22Rv1 (cell line): Measurements from ENCODE around the gene TBC1D22A.

ENCODE experiments used
- ZFX ChIP-seq: fragments of 450-650 bp; IDR thresholded peaks from 2 replicates; pipeline ENCODE4 v1.6.1; 2017; ENCODE audit warnings: antibody characterized with exemption, borderline replicate concordance
- TF ChIP-seq, protein P1 (sequence below): fragments of 450-650 bp; IDR thresholded peaks from 2 replicates; pipeline ENCODE4 v1.5.1; 2017; ENCODE audit warnings: mild to moderate bottlenecking

DNA sequence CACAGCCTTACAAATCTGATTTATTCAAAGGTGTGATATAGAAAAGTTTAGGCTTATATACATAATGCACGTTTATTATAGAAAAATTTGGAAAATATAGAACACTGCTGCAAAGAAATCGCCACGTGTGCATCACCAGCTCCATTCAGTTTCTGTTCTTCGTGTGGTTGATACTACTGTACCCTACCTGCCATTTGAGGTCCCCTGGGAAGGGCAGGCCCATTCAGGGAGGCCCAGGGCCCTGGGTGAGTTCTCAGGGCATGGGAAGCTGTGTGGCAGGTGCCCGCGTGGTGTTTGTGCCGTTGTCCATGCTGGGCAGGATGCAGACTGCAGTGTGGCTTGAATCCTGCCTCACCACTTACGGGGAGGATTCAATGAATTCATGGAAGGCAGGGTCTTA, 60.8 kb downstream of the TBC1D22A start:
- TF ChIP-seq, protein P1, sequence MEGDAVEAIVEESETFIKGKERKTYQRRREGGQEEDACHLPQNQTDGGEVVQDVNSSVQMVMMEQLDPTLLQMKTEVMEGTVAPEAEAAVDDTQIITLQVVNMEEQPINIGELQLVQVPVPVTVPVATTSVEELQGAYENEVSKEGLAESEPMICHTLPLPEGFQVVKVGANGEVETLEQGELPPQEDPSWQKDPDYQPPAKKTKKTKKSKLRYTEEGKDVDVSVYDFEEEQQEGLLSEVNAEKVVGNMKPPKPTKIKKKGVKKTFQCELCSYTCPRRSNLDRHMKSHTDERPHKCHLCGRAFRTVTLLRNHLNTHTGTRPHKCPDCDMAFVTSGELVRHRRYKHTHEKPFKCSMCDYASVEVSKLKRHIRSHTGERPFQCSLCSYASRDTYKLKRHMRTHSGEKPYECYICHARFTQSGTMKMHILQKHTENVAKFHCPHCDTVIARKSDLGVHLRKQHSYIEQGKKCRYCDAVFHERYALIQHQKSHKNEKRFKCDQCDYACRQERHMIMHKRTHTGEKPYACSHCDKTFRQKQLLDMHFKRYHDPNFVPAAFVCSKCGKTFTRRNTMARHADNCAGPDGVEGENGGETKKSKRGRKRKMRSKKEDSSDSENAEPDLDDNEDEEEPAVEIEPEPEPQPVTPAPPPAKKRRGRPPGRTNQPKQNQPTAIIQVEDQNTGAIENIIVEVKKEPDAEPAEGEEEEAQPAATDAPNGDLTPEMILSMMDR = no peak
- TF ChIP-seq ZFX = no peak
